ENCODE measurements around the gene HCK.

HCK gene

GRCh38 chr20:32052090-32052777 lies at the start of gene HCK:
Gene HCK, plus strand, starts transcription at chr20:32052242.
- peaks cover 7 to 72% of the 10 kb centered on the region in 2 donors for H3K27me3 ChIP-seq
- H3K36me3 ChIP-seq, result no peaks in the 10 kb centered on the region
- H3K27ac ChIP-seq, result no peak within 1 kb of the TSS
- peaks cover 0 to 19% (median 5%) of the 10 kb centered on the region in 4 donors for H3K4me1 ChIP-seq
- intact Hi-C loops (cut with DNase I; ENCODE audit: low total_unique reads), result no loop called here
- H3K4me3 ChIP-seq, result peak within 1 kb of the TSS; percentile 42 to 44
- peak in 1 of 2 donors; percentile 38 for DNase-seq
- no peak for TF ChIP-seq CTCF (IDR thresholded peaks at IDR 0.05)
- H3K9me3 ChIP-seq, result no peaks in the 10 kb centered on the region

DNA sequence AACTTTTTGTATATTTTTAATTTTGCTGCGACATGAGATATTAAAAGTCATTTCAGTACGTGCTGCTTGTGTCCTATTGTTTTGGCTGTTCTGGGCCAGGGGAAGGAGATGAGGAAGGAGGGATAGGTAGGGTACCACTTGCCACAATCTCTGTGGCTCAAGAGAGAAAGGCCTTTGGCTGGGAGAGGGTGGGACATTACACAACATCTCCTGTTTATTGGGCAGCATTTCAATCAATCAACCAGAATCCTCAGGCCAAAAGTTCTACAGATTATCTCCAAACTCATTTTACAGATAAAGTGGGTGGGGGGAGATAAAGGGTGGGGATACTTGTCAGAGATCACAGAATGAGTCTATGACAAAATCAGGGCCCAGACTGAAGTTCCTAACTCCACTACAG lies 48.7 kb upstream of the HCK start:
- Histone ChIP-seq H3K27ac (no peak overlapping the region), H3K4me1 (no peaks in the 10 kb centered on the region), H3K27me3 (peaks cover 0 to 8% of the 10 kb centered on the region in 2 donors), H3K4me3 (no peak overlapping the region), H3K9me3 (no peaks in the 10 kb centered on the region), H3K36me3 (no peaks in the 10 kb centered on the region)
- TF ChIP-seq CTCF (IDR thresholded peaks at IDR 0.05), result no peak
- no peak for DNase-seq
- intact Hi-C loops (cut with DNase I; ENCODE audit: low total_unique reads), result no loop called here

DNA sequence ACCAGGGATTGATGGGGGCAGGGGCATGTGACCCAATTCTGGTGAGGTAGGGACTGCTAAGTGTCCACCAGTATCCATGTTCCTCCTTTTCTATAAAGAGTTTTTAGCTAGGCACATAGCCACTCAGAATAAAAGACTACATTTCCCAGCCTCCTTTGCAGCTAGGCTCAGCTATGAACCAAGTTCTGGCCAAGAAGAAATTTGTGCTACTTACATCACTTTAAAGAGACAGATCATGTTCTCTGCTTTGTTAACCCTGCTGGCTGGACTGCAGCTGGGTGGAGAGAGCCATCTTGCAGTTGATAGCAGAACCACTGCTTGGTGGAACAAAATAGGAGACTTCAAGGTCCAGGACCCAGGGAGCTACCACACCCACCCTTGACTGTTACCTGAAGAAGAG lies 47.1 kb upstream of the HCK start:
- Histone ChIP-seq H3K36me3 (no peaks in the 10 kb centered on the region), H3K27ac (no peak overlapping the region), H3K9me3 (no peaks in the 10 kb centered on the region), H3K27me3 (peaks cover 0 to 13% of the 10 kb centered on the region in 2 donors), H3K4me3 (no peak overlapping the region), H3K4me1 (no peaks in the 10 kb centered on the region)
- intact Hi-C loops (cut with DNase I; ENCODE audit: low total_unique reads), result no loop called here
- TF ChIP-seq CTCF (IDR thresholded peaks at IDR 0.05), result no peak
- DNase-seq, result no peak

GRCh38 chr20:32006053-32006452 lies 46.0 kb upstream of the HCK start:
- Histone ChIP-seq H3K27me3 (peaks cover 0 to 19% of the 10 kb centered on the region in 2 donors), H3K4me1 (no peaks in the 10 kb centered on the region), H3K9me3 (no peaks in the 10 kb centered on the region), H3K36me3 (no peaks in the 10 kb centered on the region), H3K4me3 (no peak overlapping the region), H3K27ac (no peak overlapping the region)
- no peak for DNase-seq
- TF ChIP-seq CTCF (IDR thresholded peaks at IDR 0.05), result no peak
- intact Hi-C loops (cut with DNase I; ENCODE audit: low total_unique reads), result no loop called here

DNA sequence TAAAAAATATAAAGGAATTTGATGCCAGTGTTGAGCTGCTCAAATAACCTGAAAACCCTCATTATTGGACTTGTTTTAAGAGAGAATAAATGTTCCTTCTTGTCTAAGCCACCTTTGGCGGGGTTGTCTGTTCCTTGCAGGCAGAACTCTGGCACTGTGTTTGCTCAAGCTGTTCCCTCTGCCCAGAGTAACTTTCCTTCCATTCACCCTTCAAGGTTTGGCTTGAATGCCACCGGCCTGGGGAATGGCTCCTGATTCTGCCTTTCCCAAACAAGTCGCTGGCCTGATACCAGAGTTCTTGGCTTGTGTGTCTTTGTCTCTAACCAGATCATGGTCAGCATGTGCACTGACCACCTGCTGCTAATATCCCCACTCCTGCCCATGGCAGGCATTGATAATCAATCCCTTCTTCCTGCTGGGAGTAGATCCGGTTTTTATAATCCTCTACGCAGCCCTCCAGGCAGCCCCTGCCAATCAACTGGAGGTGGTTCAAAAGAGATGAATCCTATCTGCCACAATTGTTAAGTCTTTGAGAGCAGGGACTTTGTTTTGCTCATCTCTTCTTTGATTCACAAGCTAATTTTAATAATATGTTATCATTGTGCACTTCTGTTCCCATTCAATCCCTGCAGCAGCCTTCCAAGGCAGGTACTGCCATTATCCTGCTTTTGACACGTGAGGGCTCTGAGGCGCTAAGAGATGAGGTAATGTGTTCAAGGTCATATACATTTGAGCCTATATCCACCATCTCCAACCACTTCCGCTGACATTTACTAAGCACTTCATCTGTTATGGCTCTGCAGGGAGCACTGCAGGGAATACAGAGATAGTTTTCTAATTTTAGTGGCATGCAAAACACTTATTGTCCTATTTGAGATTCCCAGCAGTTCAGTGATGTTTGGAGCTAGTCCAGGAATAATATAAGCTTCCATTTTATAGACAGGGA lies 44.9 kb upstream of the HCK start:
- H3K9me3 ChIP-seq, result no peaks in the 10 kb centered on the region
- H3K4me3 ChIP-seq, result no peak overlapping the region
- H3K27ac ChIP-seq, result no peak overlapping the region
- intact Hi-C loops (cut with DNase I; ENCODE audit: low total_unique reads), result no loop called here
- no peaks in the 10 kb centered on the region for H3K4me1 ChIP-seq
- DNase-seq, result no peak
- TF ChIP-seq CTCF (IDR thresholded peaks at IDR 0.05), result no peak
- peaks cover 0 to 27% of the 10 kb centered on the region in 2 donors for H3K27me3 ChIP-seq
- no peaks in the 10 kb centered on the region for H3K36me3 ChIP-seq
